22Rv1 (cell line): ENCODE results near the gene H1-8.
A peak's percentile ranks its signal among the peaks of the same experiment; 100 is the strongest.

Experiments used
- H3K27ac ChIP-seq: fragments of 450-650 bp; 2 replicates; pipeline ENCODE4 v1.5.1; 2017
- ZFX ChIP-seq: fragments of 450-650 bp; IDR thresholded peaks from 2 replicates; pipeline ENCODE4 v1.6.1; 2017; ENCODE audit warnings: antibody characterized with exemption, borderline replicate concordance
- TF ChIP-seq, protein P1 (sequence below): fragments of 450-650 bp; IDR thresholded peaks from 2 replicates; pipeline ENCODE4 v1.5.1; 2017; ENCODE audit warnings: mild to moderate bottlenecking

Gene H1-8

DNA sequence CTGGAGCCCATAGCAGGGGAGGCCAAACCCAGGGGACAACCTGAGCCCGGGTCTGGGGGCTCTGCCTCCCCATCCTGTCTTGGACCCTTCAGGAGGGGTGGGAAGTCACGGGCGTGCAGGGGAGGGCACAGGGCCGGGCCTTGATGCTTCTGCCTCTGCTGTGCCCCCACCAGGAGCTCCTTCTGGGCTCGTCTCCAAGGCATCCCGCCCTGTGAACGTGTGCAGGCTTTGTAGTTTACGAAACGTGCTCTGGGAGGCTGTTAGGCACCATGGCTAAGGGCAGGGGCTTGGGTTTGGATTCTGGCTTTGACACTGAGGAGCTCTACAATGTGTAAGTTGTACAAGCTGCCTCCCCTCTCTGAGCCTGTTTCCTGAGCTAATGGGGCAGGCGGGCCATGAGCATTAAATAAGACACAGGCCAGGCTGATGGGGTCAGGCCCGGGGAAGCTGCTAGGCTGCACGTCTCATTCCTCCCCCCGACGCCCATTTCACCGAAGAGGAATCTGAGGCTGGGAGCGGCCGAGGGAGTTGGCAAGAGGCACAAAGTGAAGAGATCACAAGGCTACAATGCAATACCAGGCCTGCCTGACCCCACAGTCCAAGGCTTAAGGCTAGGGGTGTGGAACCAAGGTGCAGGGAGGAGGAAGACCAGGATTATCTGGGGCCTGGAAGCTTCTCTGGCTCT lies 43.9 kb downstream of the H1-8 start:
- no peak for TF ChIP-seq ZFX
- TF ChIP-seq, protein P1, sequence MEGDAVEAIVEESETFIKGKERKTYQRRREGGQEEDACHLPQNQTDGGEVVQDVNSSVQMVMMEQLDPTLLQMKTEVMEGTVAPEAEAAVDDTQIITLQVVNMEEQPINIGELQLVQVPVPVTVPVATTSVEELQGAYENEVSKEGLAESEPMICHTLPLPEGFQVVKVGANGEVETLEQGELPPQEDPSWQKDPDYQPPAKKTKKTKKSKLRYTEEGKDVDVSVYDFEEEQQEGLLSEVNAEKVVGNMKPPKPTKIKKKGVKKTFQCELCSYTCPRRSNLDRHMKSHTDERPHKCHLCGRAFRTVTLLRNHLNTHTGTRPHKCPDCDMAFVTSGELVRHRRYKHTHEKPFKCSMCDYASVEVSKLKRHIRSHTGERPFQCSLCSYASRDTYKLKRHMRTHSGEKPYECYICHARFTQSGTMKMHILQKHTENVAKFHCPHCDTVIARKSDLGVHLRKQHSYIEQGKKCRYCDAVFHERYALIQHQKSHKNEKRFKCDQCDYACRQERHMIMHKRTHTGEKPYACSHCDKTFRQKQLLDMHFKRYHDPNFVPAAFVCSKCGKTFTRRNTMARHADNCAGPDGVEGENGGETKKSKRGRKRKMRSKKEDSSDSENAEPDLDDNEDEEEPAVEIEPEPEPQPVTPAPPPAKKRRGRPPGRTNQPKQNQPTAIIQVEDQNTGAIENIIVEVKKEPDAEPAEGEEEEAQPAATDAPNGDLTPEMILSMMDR, result no peak
- no peak overlapping the region for H3K27ac ChIP-seq

- TF ChIP-seq, protein P1, result no peak
- no peak for TF ChIP-seq ZFX
- no peak overlapping the region for H3K27ac ChIP-seq
These were observed 44.7 kb downstream of the H1-8 start for GRCh38 chr3:129587566-129588210.

- no peak overlapping the region for H3K27ac ChIP-seq
- TF ChIP-seq, protein P1, result no peak
- TF ChIP-seq ZFX, result no peak
These were observed 47.2 kb downstream of the H1-8 start for GRCh38 chr3:129590215-129590614.

GRCh38 chr3:129591932-129592331 lies 49.0 kb downstream of the H1-8 start:
- TF ChIP-seq ZFX, result no peak
- TF ChIP-seq, protein P1, result no peak
- no peak overlapping the region for H3K27ac ChIP-seq

- no peak for TF ChIP-seq ZFX
- TF ChIP-seq, protein P1, result no peak
- H3K27ac ChIP-seq, result no peak overlapping the region
These were observed 49.6 kb downstream of the H1-8 start for GRCh38 chr3:129592381-129593131.

- TF ChIP-seq ZFX, result no peak
- TF ChIP-seq, protein P1, result peak; percentile 15; the same call in 1 of the 2 replicates
- no peak overlapping the region for H3K27ac ChIP-seq
These were observed 50.2 kb downstream of the H1-8 start for GRCh38 chr3:129593230-129593594.
